ENCODE measurements around the gene SLC49A3. TPM values are rescaled to one million over a fixed set of nuclear protein-coding genes. Genes with fewer than 3 reads are reported as not detected.
A peak's percentile ranks its signal among the peaks of the same experiment; 100 is the strongest.

Gene SLC49A3
- total and polyA plus RNA-seq, 10 donors, result 5.6 to 28.8 (median 17.0) TPM

DNA sequence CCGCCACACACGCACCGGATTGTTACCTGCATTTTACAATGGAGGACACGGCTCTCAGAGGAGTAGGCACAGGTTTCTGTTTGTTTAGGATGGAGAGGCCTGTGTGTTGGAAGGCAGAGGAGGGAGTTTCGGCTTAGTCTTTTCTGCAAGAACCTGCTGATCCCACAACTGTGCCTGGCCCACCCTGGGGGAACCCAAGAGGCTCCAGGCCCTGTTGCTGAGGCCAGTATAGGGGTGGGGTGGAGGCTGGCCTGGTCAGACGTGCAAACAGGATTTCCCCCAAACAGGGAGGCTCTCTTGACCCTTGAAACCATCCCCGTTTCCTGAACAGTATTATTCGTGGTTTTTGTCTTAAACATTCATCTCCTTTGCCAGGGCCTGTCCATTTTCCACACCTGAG lies 772 bp upstream of the SLC49A3 start:
- 57 to 68% (median 64%) methylated on average over 8 of the region's 8 CpGs for WGBS, 5 donors
- peak overlapping the region; percentile 70 to 91 (median 86) for H3K27ac ChIP-seq
- no peak for DNase-seq

GRCh38 chr4:687971-688853 lies 739 bp downstream of the SLC49A3 start:
- H3K4me1 ChIP-seq, result peaks cover 7 to 57% (median 47%) of the 10 kb centered on the region in 6 donors
- no peaks in the 10 kb centered on the region for H3K9me3 ChIP-seq
- intact Hi-C loops (cut with DNase I; ENCODE audit: low total_unique reads), result no loop called here
- peak; percentile 80 for DNase-seq
- H3K27ac ChIP-seq, result peak overlapping the region; percentile 70 to 91 (median 86)
- no peak for TF ChIP-seq CTCF (IDR thresholded peaks at IDR 0.05 in 8 of 11, conservative IDR thresholded peaks at IDR 0.05 in 3 of 11)
- no peak for TF ChIP-seq POLR2A (IDR thresholded peaks at IDR 0.05)
- TF ChIP-seq POLR2AphosphoS5 (IDR thresholded peaks at IDR 0.05), result no peak
- 60 to 91% (median 82%) methylated on average over 8 to 26 of the region's 26 CpGs for WGBS, 5 donors
- H3K27me3 ChIP-seq (replicated peaks in 1 of 7), result peaks cover 0 to 16% (median 0%) of the 10 kb centered on the region in 7 donors
- peaks cover 0 to 9% (median 0%) of the 10 kb centered on the region in 6 donors for H3K36me3 ChIP-seq
- peak overlapping the region; percentile 31 to 72 (median 40) for H3K4me3 ChIP-seq

More for the DNA sequence above, 772 bp upstream of the SLC49A3 start:
- H3K9me3 ChIP-seq, result no peaks in the 10 kb centered on the region
- intact Hi-C loops (cut with DNase I; ENCODE audit: low total_unique reads), result no loop called here
- H3K27me3 ChIP-seq (replicated peaks in 1 of 7), result peaks cover 0 to 18% (median 0%) of the 10 kb centered on the region in 7 donors
- H3K4me3 ChIP-seq, result peak overlapping the region in 4 of 8 donors; percentile 41 to 72 (median 48)
- H3K36me3 ChIP-seq, result peaks cover 0 to 9% (median 0%) of the 10 kb centered on the region in 6 donors
- peaks cover 7 to 46% (median 37%) of the 10 kb centered on the region in 6 donors for H3K4me1 ChIP-seq
- TF ChIP-seq POLR2AphosphoS5 (IDR thresholded peaks at IDR 0.05), result no peak
- no peak for TF ChIP-seq CTCF (IDR thresholded peaks at IDR 0.05 in 8 of 11, conservative IDR thresholded peaks at IDR 0.05 in 3 of 11)
- no peak for TF ChIP-seq POLR2A (IDR thresholded peaks at IDR 0.05)

DNA sequence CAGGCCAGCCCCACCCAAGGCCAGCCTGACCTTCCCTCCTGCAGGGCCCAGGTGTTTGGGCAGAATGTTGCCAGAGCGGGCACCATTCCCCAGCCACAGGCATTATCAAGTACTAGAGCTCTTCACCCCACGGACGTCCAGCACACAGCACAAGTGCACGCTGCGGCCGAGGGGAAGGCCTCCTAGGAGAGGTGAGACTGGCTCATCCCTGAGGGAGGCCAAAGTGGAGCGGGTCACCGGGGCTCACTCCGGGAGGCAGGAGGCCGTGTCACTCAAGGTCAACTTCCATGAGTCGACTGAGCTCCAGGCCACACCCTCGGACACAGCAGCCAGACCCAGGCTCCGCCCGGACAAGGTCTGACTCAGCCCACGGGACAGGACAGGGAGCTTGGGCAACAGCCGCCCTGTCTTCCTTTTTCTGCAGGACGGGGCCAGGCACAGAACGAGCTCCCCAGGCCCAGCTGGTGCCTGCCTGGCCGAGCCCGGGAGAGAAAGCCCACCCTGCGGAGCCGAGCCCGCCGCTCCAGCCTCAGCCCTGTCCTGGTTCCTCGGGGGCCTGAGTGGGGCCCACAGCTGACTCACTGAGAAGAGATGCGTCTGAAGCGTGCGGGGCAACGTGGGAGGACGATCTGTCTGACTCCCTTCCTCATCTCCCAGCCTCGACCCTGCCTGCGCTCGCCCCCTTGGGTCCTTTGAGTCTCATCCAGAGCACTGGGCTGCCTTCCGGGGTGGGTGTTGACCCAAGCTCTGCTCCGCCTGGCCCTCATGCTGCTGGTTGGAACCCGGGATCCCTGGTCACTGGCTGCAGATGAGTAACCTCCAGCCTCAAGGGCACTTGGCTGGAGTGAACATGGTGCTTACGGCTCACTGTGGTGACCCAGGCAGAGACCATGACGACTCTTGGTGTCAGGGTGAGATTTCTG lies 1.6 kb downstream of the SLC49A3 start:
- H3K27me3 ChIP-seq (replicated peaks in 1 of 7), result peaks cover 0 to 13% (median 0%) of the 10 kb centered on the region in 7 donors
- intact Hi-C loops (cut with DNase I; ENCODE audit: low total_unique reads), result no loop called here
- H3K4me1 ChIP-seq, result peaks cover 7 to 66% (median 52%) of the 10 kb centered on the region in 6 donors
- H3K36me3 ChIP-seq, result peaks cover 0 to 9% (median 0%) of the 10 kb centered on the region in 6 donors
- peak; percentile 96 for DNase-seq
- H3K4me3 ChIP-seq, result peak overlapping the region in 4 of 8 donors; percentile 41 to 72 (median 48)
- peak overlapping the region; percentile 14 to 91 (median 86) for H3K27ac ChIP-seq
- H3K9me3 ChIP-seq, result no peaks in the 10 kb centered on the region
- WGBS, 5 donors, result 53 to 77% (median 59%) methylated on average over 10 to 38 of the region's 38 CpGs
- TF ChIP-seq CTCF (IDR thresholded peaks at IDR 0.05 in 8 of 11, conservative IDR thresholded peaks at IDR 0.05 in 3 of 11) (no peak), POLR2AphosphoS5 (IDR thresholded peaks at IDR 0.05) (peak; percentile 78 to 89 (median 80))
